RPMI8226 (cell line): ENCODE data around the gene PROSER3.

Source experiments
- DNase-seq: peaks from one replicate; pipeline ENCODE4 v3.0.0-alpha.2; 2015

The PROSER3 gene

DNA sequence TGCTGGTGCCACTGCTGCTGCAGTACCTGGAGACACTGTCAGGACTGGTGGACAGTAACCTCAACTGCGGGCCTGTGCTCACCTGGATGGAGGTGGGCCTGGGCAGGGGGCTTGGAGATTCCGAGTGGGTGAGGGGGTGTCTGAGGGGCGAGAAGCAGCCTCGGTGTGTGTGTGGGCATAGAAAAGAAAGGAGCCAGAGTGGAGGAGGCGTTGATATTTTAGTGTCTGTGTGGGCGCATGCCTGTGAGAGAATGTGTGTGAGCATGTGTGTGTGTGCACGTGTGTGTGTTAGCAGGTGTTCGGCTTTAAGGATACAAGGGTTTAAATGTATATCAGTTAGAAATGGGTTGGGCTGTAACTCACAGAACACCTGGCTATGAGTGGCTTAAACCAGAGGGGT, 21.1 kb downstream of the PROSER3 start:
- no peak for DNase-seq

DNA sequence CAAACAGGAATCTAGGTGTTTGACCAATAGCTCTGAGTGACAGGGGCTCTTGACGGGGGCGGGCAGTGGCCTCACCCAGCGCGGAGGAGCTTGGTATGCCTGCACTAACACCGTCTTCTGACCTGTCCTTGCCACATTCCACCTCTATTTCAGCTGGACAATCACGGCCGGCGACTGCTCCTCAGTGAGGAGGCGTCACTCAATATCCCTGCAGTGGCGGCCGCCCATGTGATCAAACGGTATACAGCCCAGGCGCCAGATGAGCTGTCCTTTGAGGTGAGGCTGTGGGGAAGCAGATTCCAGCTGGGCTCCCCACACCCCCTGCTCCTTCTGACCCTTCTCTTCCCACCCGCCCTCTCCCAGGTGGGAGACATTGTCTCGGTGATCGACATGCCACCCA, 22.1 kb downstream of the PROSER3 start:
- DNase-seq = no peak

DNA sequence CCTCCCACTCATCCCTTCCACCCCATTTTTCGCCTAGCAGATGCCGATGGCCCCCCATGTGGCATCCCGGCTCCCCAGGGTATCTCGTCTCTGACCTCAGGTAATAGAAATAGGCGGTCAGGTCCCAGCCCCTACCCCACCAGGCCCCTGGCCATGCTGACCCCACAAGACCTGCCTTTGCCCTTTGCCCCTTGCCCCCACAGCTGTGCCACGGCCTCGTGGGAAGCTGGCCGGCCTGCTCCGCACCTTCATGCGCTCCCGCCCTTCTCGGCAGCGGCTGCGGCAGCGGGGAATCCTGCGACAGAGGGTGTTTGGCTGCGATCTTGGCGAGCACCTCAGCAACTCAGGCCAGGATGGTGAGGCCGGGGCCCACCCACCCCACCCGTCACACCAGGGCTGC, 22.7 kb downstream of the PROSER3 start:
- DNase-seq = no peak

DNA sequence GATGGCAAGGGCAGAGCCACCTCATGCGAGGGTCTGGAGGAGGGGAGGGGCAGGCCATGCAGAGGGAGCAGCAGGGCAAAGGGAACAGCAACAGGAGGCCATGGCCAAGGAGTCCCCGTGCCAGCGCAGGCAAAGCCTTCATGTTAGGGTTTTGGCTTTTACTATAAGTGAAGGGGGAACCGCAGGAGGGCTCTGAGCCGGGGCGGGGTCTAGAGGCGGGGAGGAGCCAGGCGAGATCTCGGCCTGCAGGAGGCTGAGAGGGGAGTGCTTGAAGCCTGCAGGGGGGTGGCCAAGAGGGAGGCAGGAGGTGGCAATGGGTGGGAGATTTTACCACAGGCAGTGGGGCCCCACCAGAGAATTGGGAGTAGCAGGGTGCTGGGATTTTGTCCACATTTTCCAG, 23.7 kb downstream of the PROSER3 start:
- DNase-seq = no peak

DNA sequence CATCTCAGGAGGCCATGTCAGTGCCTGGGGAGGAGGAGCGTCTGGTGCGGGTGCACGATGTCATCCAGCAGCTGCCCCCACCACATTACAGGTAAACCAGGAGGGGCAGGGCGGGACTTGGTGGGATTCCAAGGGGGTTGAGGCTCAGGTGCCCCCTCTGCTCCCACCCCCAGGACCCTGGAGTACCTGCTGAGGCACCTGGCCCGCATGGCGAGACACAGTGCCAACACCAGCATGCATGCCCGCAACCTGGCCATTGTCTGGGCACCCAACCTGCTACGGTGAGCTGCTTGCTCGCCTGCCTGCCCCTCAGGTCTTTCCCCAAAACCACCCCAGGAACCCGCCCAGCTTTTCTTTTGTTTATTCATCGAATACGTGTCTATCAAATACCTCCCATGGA, 24.6 kb downstream of the PROSER3 start:
- no peak for DNase-seq

DNA sequence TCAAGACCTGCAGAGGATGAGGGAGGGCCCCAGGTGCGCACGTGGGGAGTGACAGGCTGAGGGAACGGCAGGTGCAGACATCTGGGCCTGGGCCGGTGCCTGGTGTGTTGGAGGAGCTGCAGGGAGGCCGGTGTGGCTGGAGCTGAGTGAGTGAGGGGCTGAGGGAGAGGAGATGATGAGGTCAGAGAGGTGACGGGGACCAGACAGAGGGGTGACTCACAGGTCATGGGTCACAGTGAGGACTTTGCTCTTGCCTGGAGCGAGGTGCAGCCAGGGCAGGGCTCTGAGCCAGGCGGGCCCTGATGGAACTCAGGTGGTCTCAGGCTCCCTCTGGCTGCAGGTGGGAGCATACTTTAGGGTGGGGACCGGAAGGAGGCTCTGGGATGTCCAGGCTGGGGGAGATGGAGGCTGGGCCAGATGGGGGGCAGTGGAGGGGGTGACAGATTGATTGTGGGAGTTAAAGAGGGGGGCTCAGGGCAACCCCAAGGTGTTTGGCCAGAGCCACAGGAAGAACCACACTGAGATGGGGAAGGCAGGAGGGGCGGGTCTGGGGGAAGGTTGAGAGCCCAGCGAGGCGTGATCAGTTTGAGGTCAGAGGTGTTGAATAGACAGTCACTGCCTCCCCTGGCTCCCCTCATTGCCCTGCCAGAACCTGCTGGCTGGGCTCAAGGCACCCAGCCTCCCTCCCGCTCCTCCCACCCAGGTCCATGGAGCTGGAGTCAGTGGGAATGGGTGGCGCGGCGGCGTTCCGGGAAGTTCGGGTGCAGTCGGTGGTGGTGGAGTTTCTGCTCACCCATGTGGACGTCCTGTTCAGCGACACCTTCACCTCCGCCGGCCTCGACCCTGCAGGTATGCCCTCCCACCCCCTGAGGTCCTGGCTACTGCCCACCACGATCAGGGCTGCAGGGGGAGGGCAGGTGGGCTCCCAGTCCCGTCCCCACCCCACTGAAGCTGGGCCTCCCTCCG, 25.8 kb downstream of the PROSER3 start:
- no peak for DNase-seq

DNA sequence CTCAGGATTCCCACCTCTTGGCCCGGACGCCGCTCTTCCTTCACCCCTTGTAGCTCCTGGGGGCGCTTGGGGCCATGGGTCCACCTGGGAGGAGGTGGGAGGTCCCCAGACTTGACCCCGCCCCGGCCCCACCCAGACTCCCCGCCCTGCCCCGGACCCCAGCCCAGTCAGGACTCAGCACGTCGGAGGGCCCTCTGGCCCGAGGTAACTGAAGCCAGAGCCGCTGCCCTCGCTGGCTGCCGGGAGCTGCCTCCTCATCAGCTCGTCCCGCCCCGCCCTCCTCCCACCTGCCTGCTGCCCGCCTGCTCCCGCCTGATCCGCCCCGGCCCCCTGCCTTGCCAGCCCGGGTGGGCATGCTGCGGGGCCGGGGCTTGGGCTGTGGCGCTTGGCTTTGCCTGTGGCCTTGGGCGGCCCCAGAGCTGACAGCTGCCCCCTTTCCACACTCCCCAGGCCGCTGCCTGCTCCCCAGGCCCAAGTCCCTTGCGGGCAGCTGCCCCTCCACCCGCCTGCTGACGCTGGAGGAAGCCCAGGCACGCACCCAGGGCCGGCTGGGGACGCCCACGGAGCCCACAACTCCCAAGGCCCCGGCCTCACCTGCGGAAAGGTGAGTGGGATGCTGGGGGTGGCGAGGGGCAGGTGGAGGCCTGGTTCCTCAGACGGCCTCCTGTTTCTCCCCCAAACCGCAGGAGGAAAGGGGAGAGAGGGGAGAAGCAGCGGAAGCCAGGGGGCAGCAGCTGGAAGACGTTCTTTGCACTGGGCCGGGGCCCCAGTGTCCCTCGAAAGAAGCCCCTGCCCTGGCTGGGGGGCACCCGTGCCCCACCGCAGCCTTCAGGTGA, 26.7 kb downstream of the PROSER3 start:
- no peak for DNase-seq

DNA sequence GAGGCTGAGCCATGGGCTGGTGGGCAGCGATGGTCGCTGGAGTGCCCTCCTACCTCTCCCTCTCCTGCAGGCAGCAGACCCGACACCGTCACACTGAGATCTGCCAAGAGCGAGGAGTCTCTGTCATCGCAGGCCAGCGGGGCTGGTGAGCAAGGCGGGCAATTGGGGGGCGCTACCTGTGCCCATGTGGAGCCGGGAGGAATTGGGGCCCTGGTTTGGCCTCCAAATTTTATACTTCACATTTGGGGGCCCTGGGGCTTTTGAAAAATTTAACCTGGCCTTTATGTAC, 27.3 kb downstream of the PROSER3 start:
- no peak for DNase-seq

DNA sequence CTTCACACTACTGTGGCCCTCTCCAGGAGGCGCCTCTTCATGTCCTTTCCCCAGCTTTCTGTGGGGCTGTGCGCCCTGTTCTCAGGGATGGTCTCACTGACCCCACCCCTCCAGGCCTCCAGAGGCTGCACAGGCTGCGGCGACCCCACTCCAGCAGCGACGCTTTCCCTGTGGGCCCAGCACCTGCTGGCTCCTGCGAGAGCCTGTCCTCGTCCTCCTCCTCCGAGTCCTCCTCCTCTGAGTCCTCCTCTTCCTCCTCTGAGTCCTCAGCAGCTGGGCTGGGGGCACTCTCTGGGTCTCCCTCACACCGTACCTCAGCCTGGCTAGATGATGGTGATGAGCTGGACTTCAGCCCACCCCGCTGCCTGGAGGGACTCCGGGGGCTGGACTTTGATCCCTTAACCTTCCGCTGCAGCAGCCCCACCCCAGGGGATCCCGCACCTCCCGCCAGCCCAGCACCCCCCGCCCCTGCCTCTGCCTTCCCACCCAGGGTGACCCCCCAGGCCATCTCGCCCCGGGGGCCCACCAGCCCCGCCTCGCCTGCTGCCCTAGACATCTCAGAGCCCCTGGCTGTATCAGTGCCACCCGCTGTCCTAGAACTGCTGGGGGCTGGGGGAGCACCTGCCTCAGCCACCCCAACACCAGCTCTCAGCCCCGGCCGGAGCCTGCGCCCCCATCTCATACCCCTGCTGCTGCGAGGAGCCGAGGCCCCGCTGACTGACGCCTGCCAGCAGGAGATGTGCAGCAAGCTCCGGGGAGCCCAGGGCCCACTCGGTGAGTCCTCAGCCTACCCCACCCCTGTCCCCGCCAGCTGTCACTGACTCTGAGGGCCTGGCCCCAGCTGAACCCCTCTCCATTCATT, 28.6 kb downstream of the PROSER3 start:
- no peak for DNase-seq

DNA sequence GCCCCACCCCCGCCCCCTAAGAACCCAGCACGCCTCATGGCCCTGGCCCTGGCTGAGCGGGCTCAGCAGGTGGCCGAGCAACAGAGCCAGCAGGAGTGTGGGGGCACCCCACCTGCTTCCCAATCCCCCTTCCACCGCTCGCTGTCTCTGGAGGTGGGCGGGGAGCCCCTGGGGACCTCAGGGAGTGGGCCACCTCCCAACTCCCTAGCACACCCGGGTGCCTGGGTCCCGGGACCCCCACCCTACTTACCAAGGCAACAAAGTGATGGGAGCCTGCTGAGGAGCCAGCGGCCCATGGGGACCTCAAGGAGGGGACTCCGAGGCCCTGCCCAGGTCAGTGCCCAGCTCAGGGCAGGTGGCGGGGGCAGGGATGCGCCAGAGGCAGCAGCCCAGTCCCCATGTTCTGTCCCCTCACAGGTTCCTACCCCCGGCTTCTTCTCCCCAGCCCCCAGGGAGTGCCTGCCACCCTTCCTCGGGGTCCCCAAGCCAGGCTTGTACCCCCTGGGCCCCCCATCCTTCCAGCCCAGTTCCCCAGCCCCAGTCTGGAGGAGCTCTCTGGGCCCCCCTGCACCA, 29.3 kb downstream of the PROSER3 start:
- no peak for DNase-seq

DNA sequence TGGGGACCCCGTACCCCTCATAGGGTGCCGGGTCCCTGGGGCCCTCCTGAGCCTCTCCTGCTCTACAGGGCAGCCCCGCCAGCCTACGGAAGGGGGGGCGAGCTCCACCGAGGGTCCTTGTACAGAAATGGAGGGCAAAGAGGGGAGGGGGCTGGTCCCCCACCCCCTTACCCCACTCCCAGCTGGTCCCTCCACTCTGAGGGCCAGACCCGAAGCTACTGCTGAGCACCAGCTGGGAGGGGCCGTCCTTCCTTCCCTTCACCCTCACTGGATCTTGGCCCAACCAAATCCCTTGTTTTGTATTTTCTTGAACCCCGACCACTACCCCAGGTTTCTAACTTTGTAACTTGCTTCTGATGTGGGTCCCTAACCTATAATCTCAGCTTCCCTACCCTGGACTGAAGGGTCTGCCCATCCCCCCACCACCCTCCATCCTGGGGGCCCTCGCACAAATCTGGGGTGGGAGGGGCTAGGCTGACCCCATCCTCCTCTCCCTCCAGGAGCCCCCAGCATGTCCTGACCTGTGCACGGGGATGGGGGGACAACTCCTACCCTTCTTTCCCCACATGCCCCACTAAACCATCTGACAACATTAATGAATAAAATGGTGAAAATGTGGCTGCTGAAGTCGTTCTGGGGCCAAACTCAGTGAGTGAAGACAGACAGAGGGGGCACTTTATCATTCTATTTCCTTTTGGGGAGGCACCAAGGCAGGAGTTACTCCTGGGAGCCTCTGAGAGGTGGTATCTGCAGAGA, 30.4 kb downstream of the PROSER3 start:
- DNase-seq = no peak

DNA sequence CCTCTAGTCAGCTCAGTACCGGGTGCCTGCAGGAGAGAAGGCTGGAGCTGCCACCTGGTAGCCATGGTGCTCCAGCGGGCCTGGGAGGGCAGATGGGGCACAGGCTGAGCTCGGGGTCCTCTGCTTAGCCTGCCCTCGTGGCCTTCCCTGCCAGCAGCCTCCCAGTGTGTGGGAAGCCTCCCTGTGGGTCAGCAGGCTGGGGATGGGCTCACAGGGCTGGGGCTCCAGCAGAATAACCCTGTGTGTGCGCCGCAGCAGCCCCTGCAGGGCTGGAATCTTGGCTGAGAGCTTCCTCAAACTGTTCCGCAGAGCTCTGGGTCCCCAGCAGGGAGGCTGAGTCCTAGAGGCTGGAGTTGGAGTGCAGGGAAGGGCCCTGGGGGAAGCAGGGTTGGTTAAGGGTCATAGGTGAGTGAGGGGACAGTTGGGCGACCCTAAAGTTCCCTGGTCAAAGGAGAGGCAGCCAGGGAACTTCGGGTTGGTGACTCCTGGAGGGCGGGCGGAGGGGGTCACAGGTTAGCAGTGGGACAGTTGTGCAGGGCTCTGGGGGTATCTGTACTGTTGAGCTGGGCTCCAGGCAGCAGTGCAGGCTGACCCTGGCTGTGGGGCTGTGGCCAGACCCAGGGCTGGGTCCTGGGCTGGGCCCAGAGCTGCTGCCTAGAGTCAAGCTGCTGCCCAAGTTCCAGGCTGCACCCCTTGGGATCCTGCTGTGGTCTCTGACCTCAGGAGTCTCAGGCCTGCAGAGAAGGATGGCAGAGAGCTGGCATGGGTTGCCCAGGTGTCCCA, 31.4 kb downstream of the PROSER3 start:
- no peak for DNase-seq

DNA sequence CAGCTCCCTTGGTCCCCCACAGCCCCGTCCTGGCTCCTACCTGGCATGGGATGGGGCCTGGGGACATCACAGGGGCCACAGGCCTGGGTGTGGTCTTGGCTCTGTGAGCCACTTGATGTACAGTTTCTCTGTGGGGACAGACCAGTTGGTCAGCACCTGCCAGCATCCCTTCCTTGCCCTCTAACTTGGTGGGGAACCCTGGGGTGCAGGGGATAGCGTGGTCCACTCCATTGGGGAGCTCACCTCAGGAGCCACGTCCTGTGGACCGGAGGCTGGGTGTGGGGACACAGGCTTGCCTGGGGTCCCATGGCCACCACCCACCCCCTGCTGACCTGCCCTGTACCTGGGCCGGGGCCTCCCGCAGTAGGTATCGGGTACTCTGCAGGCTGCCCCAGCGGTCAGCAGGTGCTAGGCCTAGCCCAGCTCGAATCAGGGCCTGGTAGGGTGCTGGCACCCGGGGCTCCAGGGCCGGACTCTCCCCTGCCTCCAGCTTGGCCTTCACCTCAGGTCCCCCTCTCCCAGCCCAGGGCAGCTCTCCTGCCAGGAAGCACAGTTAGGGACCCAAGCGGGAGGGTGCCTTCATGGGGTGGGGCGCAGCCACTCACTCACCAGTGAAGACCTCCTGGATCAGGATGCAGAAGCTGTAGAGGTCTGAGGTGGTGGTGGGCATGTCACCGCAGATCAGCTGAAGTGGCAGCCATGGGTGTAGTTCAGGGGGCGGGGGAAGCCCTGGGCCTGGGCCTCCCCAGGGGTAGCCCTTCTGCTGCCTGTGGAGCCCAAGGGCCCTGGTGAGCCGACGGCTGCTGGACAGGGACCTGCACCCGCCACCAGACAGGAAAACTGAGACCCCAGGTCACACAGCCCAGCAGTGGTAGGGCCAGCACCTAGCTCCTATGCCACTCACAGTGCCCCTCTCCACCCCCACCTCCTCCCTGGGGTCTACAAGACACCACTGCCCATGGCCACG, 32.3 kb downstream of the PROSER3 start:
- DNase-seq = no peak

DNA sequence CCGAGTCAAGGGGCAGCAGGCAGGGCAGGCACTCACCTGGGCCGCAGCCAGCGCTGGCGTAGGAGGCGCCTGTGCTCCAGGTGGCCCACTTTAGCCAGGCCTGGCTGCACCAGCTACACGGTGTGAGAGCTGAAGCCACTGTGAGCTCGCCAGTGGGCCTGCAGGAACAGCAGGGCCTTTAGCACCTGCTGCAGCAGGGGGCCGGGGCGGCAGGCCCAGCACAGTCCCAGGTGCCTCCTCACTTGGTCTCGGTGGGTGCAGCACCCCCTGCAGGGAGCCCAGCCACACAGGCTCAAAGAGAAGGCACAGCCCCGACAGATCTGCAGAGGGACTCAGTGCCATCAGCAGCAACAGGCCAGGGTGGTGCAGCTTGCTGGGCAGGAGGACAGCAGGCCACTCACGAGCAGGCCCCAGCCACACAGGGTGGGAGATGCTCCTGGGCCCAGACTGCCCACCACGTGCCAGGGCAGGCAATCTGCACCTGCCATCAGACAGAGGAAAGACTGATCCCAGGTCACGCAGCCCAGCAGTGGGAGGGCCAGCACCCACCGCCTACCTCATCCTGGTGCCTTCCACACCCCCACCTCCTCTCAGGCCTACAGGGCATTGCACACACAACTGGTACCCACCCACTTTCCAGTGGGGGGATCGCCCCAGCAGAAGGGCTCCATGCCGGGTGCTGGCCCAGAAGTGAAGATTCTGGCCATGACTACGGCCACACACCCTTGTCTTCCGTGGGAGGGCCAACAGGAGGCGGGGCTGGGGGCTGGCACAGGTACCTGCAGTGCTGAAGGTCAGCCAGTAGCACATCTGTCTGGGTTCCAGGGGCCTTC, 33.2 kb downstream of the PROSER3 start:
- DNase-seq = peak; percentile 23

DNA sequence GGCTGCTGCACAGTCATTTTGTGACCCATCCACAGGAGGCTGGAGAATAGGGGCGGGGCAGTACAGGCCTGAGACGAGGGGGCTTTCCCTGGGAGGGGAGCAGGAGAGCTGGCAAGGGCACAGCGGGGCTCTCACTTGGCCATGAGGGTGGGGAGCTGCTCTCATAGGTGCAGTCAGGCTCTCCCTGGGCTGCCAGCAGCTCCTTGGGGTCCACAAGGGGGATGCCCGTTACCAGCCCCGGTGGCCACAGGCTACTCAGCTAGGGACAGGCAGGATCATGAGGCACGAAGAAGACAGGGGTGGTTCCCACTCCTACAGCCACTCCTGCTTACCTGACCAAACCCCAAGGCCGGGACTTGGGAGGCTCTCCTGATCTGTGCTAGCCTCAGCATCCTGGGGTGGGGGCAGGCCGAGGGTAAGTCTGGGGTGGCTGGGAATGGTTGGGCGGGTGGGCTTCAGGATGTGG, 33.9 kb downstream of the PROSER3 start:
- no peak for DNase-seq

DNA sequence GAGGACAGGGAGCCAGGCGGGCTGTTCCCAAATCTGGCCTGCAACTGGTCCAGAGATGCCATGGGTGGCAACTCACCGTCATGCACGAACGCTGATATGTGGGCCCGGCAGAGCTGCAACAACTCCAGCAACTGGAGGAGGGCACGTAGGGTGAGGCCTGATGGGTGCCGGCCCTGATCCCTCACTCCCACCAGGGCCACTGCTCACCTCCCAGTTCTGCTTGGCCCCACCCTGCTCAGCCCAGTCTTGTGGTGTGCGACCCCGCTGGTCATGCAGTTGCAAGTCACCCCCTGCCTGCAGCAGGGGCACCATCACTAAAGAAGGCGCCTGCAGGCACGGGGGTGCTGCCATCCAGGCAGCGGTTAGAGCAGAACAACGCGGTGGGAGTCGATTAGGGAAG, 34.3 kb downstream of the PROSER3 start:
- DNase-seq = no peak

DNA sequence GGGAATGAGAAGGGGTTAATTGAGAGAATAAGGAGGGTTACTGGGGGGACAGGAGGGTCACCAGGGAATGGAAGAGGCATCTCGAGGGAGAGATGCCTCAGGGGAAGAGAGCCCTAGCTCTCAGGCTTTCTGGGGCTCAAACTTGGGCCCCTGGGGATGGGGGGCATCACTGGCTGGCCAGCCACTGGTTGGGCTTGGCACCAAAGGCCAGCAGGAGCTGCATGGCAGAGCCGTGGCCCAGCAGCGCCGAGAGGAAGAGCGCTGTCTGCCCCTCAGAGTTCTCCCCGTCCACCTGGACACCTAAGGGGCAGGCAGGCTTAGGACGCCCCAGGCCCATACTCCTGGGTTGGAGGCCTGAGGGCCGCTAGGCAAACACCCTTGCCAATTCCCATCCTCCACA, 34.9 kb downstream of the PROSER3 start:
- DNase-seq = no peak

DNA sequence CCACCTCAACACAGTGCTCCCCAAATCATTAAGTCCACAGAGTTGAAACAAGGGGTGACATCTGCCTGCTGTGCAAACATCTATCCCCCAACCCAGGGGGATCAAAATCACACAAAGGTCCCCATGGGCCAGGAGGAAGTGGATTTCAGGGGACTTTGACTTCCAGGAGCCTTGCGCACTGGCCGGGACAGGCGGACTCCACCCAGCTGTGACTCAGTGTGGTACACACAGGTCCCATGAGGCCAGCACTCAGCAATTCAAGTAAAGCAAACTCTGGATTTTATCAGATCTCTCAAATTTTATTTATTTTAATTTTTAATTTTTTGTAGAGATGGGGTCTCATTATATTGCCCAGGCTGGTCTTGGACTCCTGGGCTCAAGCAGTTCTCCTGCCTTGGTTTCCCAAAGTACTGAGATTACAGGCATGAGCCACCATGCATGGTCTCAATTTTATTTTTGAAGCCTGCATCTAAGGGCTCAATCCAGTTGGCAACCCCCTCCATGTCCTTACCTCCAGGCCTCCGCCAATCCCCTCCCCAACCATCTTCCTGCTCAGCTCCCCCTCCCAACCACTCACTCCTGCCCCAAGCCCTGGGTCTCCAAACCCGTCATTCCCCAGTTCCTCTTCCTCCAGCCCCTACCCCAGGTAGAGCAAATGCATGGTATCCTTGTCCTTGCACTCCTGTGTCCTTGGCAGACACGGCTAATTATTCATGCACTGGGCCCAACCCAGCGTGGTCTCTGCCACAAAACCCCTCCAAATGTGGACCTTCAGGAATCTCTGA, 35.6 kb downstream of the PROSER3 start:
- DNase-seq = no peak
